ENCODE measurements around the gene RCN1.
"Not testable (repeated sequence)": the region's sequence is repeated elsewhere in the genome, so short reads cannot be mapped to it uniquely, and the experiment has no call there.

Gene RCN1

GRCh38 chr11:32115446-32115845 is 24.6 kb downstream of the RCN1 start:
- DNase-seq: no peak

GRCh38 chr11:32116668-32117067 is 25.8 kb downstream of the RCN1 start:
- no peak for DNase-seq

GRCh38 chr11:32118025-32118974 is 27.4 kb downstream of the RCN1 start:
- DNase-seq: no peak

DNA sequence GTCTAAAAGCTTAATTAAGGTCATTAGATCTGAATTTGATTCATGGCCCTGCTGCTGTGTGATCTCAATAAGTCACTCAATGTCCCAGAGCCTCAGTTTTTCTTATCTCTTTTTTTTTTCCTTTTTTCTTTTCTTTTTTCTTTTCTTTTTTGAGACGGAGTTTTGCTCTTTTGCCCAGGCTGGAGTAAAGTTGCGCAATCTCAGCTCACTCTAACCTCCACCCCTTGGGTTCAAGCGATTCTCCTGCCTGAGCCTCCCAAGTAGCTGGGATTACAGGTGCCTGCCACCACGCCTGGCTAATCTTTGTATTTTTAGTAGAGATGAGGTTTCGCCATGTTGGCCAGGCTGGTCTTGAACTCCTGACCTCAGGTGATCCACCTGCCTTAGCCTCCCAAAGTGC is 28.3 kb downstream of the RCN1 start:
- not testable (repeated sequence) for DNase-seq

- no peak for DNase-seq
These were observed 30.1 kb downstream of the RCN1 start for GRCh38 chr11:32121012-32121411.

- DNase-seq: no peak
These were observed 31.3 kb downstream of the RCN1 start for GRCh38 chr11:32122200-32122599.

GRCh38 chr11:32131321-32131720 is 40.4 kb downstream of the RCN1 start:
- DNase-seq: no peak

GRCh38 chr11:32136657-32137056 is 45.8 kb downstream of the RCN1 start:
- no peak for DNase-seq

GRCh38 chr11:32137263-32137662 is 46.4 kb downstream of the RCN1 start:
- DNase-seq: no peak

GRCh38 chr11:32137869-32138268 is 47.0 kb downstream of the RCN1 start:
- DNase-seq: no peak

DNA sequence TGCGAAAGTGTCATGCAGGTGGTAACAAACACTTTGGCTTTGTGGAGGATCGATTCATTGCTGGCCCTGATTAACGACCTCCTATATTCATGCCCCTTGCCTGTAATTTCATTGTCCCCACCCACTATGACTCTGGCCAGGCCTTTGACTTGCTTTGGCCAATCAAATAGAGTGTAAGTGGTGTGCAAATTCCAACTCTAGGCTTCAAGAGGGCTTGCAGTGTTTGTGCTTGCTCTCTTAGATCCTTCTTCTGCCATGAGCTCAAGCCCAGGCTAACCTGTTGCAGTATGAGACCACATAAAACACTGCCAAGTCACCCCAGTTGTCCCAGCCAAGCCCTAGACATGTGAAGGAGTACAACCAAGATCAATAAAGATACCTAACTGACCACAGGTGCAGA is 48.0 kb downstream of the RCN1 start:
- no peak for DNase-seq

GRCh38 chr11:32139896-32140520 is 49.1 kb downstream of the RCN1 start:
- no peak for DNase-seq

DNA sequence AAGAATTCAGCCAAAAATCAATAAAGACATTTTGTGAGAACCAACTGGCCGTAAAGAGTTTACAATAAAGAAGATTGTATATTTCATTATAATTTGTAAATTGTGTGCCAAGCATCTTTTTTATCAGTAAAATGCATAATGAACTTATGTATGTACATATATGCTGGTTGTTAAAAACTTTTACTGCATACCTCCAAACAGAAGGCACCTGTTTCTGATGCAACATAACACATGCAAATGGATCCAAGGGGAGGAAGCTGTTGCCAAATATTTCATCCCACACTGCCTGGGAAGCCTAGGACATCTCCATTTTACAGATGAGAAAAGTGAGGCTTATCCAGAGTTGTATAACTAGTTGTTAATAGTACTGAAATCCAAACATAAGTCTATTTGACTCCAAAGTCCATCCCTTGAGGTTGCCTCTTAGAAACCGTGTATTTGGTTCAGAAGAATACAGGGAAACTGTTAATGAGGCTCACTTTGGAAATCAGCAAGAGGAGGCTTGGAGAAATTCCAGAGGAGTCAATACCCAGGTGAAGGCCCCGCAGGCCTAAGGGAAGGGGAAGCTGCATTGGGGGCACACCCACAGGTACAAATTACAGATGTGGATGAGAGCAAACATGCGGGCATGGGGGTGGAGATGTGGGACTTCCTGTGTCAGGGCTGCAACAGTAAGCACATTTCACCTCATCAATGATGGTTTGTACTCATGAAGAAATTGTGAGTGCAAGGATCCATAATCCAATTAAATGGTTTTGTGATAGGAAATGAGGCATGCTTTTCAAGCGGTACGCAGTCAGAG is 51.1 kb downstream of the RCN1 start:
- DNase-seq: no peak

GRCh38 chr11:32143378-32143777 is 52.5 kb downstream of the RCN1 start:
- DNase-seq: no peak

- DNase-seq: no peak
These were observed 54.4 kb downstream of the RCN1 start for GRCh38 chr11:32145282-32145681.

DNA sequence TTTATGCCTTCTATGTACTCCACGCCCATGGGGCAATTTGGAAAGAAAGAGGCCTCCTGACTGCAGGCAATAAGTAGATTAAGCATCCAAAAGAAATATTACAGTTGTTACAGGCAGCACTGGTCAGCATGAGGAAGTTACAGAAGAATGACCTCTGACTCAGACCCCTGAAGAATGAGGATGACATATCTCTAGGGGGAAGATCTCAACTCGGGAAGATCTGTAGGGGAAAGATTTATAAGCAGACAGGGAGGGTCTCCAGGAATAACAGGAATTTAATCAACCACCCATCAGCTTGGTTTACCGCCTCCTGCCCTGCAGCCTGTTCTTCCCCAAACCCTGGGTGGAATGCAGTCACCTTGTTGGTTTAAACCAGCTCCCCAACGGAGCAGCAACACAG is 58.0 kb downstream of the RCN1 start:
- no peak for DNase-seq

DNA sequence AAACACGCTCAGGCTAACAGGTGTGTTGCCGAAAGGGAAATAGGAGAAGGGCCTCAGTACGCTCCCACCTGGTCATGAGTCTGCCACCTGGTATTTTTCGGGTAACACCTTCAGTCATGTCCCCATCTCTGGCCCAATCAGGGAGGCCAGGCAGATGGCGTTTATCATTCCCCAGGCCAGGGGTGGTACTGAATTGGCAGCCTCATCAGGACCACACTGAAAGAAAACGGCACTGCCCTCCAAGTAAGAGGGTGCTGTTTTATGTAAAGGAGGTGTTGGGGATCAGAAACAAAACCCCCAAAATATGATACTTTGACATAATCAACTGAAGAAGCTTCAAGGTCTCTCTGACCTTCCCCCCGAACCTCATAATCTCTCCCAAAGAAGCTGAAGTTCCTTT is 58.9 kb downstream of the RCN1 start:
- DNase-seq: no peak

DNA sequence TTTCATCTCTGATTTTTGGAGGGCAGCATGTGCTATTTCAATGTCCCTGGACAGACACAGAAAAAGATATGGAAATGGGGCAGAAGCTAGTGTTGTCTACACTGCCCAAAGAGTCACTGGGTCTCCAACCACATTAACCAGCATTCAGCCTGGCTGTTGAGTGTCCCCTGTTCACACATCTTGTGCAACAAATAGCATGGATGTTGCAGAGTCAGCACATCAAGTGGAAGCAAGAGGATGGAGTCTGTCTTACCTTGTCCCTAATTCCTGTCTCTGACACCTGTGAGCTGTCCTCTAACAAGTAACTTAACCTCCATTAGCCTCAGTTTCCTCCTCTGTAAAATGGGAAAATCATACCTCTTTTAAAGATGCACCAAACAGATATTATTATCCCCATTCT is 60.2 kb downstream of the RCN1 start:
- no peak for DNase-seq

DNA sequence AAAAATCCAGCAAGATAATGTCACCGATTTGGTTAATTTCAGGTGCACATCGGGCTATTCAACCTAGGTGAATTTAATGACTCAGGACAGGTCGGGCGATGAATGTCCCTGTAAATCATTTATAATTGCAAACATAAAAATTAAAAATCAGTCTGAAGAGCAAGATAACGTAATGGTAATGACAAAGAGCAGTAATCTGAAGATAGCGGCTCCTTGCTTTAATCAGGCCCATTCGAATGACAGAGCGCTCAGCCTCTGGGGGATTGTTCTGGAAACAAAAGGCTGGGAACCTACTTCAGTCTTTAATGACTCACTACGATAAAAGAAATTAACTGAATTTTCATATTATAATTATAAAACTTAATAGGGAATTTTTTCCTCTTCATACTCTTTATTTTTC is 61.3 kb downstream of the RCN1 start:
- no peak for DNase-seq

DNA sequence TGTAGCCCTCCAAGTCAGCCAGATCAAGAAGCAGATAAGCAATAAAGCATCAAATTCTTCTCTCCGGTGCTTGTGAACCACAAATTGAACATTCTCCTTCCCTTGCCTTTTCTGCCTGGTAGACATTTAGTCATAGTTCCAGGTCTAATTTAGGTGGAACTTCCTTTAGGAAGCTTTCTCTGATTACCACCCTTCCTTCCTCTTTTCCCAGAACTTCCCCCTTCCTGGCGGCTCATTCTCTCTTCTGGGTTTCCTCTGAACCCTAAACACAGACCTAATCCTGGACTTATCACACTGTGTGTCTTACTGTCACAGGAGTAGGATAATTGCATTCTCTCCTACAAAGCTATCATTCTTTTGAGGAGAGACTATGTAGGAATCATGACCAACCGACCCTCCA is 61.9 kb downstream of the RCN1 start:
- DNase-seq: no peak

- no peak for DNase-seq
These were observed 62.9 kb downstream of the RCN1 start for GRCh38 chr11:32153747-32154146.

DNA sequence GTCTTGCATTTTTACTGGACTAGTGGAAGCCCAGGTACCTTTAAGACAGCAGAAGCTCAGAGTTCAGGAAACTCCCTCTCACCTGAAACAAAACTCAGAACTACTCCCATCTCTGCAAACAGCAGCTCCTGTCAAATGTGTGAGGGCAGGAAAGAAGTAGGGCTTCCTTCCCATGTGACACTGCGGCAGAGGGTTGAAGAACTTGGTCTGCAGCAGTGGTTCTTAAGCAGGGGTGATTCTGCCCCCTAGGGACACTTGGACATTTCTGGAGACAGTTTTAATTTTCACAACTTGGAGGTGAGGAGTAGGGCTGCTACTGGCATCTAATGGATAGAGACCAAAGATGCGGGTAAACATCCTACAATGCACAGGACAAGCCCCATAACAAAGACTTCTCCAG is 63.4 kb downstream of the RCN1 start:
- peak in 1 of 2 donors; percentile 15 for DNase-seq

Data from CD4-positive, alpha-beta T cell treated with Interleukin-4 for 1 hour (primary cell).